Measurements from ENCODE around the gene FITM1.

The FITM1 gene

GRCh38 chr14:24146453-24146977 is 16.1 kb downstream of the FITM1 start, which contains the start of gene PSME2:
Gene PSME2, minus strand, starts transcription at chr14:24146610. Its CDS starts 29 bp downstream, at chr14:24146581.
- no peak for TF ChIP-seq CTCF (IDR thresholded peaks at IDR 0.05)
- Histone ChIP-seq H3K4me1 (peaks cover 14% of the 10 kb centered on the region), H3K36me3 (ENCODE audit: control insufficient read depth, insufficient read depth, low read length) (no peaks in the 10 kb centered on the region)

GRCh38 chr14:24146978-24147760 is 16.7 kb downstream of the FITM1 start, which contains the start of gene RNF31:
Gene RNF31, plus strand, starts transcription at chr14:24147498. Its CDS starts 201 bp downstream, at chr14:24147699.
- Histone ChIP-seq H2AFZ (peak within 1 kb of the TSS; percentile 96), H3K36me3 (ENCODE audit: control insufficient read depth, insufficient read depth, low read length) (no peaks in the 10 kb centered on the region), H3K4me1 (peaks cover 14% of the 10 kb centered on the region), H3K79me2 (peaks cover 21% of the 10 kb centered on the region), H3K27me3 (ENCODE audit: control insufficient read depth, insufficient read depth, low read length) (no peaks in the 10 kb centered on the region), H3K9ac (peak within 1 kb of the TSS; percentile 74), H3K4me3 (ENCODE audit: low read depth, low read length) (peak within 1 kb of the TSS; percentile 72), H3K27ac (peak within 1 kb of the TSS; percentile 93), H3K4me2 (ENCODE audit: low read length) (peak within 1 kb of the TSS; percentile 89), H3K9me3 (ENCODE audit: control insufficient read depth, low read length) (no peaks in the 10 kb centered on the region)
- TF ChIP-seq CTCF (IDR thresholded peaks at IDR 0.05) = no peak

More at GRCh38 chr14:24146453-24146977, 16.1 kb downstream of the FITM1 start, which contains the start of gene PSME2:
- no peaks in the 10 kb centered on the region for H3K27me3 ChIP-seq (ENCODE audit: control insufficient read depth, insufficient read depth, low read length)
- H3K27ac ChIP-seq = peak within 1 kb of the TSS; percentile 93
- peak within 1 kb of the TSS; percentile 72 for H3K4me3 ChIP-seq (ENCODE audit: low read depth, low read length)
- peak within 1 kb of the TSS; percentile 74 for H3K9ac ChIP-seq
- no peaks in the 10 kb centered on the region for H3K9me3 ChIP-seq (ENCODE audit: control insufficient read depth, low read length)
- peak within 1 kb of the TSS; percentile 89 for H3K4me2 ChIP-seq (ENCODE audit: low read length)
- peaks cover 21% of the 10 kb centered on the region for H3K79me2 ChIP-seq
- H2AFZ ChIP-seq = peak within 1 kb of the TSS; percentile 96

- H3K4me3 ChIP-seq (ENCODE audit: low read depth, low read length) = peak overlapping the region; percentile 72
- H3K4me2 ChIP-seq (ENCODE audit: low read length) = peak overlapping the region; percentile 89
- peak overlapping the region; percentile 93 for H3K27ac ChIP-seq
- H3K9ac ChIP-seq = peak overlapping the region; percentile 74
- no peak for TF ChIP-seq CTCF (IDR thresholded peaks at IDR 0.05)
- peaks cover 21% of the 10 kb centered on the region for H3K79me2 ChIP-seq
- no peaks in the 10 kb centered on the region for H3K9me3 ChIP-seq (ENCODE audit: control insufficient read depth, low read length)
- H3K27me3 ChIP-seq (ENCODE audit: control insufficient read depth, insufficient read depth, low read length) = no peaks in the 10 kb centered on the region
- H2AFZ ChIP-seq = peak overlapping the region; percentile 96
- peaks cover 14% of the 10 kb centered on the region for H3K4me1 ChIP-seq
- H3K36me3 ChIP-seq (ENCODE audit: control insufficient read depth, insufficient read depth, low read length) = no peaks in the 10 kb centered on the region
Measured at GRCh38 chr14:24147761-24148428, 17.4 kb downstream of the FITM1 start.

GRCh38 chr14:24149302-24149969 is 19.0 kb downstream of the FITM1 start:
- no peaks in the 10 kb centered on the region for H3K36me3 ChIP-seq (ENCODE audit: control insufficient read depth, insufficient read depth, low read length)
- no peak overlapping the region for H3K27ac ChIP-seq
- TF ChIP-seq CTCF (IDR thresholded peaks at IDR 0.05) = no peak
- peaks cover 14% of the 10 kb centered on the region for H3K4me1 ChIP-seq
- no peak overlapping the region for H3K9ac ChIP-seq
- no peaks in the 10 kb centered on the region for H3K9me3 ChIP-seq (ENCODE audit: control insufficient read depth, low read length)
- no peak overlapping the region for H3K4me2 ChIP-seq (ENCODE audit: low read length)
- H3K79me2 ChIP-seq = peaks cover 17% of the 10 kb centered on the region
- no peaks in the 10 kb centered on the region for H3K27me3 ChIP-seq (ENCODE audit: control insufficient read depth, insufficient read depth, low read length)
- no peak overlapping the region for H2AFZ ChIP-seq
- H3K4me3 ChIP-seq (ENCODE audit: low read depth, low read length) = no peak overlapping the region
